Measurements from ENCODE around the gene TFAP2B.

- no peak for TF ChIP-seq EZH2 (IDR thresholded peaks at IDR 0.05; ENCODE audit: borderline replicate concordance, low read length)
- TF ChIP-seq, protein P1, sequence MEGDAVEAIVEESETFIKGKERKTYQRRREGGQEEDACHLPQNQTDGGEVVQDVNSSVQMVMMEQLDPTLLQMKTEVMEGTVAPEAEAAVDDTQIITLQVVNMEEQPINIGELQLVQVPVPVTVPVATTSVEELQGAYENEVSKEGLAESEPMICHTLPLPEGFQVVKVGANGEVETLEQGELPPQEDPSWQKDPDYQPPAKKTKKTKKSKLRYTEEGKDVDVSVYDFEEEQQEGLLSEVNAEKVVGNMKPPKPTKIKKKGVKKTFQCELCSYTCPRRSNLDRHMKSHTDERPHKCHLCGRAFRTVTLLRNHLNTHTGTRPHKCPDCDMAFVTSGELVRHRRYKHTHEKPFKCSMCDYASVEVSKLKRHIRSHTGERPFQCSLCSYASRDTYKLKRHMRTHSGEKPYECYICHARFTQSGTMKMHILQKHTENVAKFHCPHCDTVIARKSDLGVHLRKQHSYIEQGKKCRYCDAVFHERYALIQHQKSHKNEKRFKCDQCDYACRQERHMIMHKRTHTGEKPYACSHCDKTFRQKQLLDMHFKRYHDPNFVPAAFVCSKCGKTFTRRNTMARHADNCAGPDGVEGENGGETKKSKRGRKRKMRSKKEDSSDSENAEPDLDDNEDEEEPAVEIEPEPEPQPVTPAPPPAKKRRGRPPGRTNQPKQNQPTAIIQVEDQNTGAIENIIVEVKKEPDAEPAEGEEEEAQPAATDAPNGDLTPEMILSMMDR (IDR thresholded peaks at IDR 0.05; ENCODE audit: low read length): no peak
Observed at GRCh38 chr6:50780382-50780781, 38.3 kb upstream of the TFAP2B start.

Measured in OCI-LY1 (cell line).